Measurements from ENCODE around the gene CGNL1.

GRCh38 chr15:57489122-57489521 lies 112.8 kb downstream of the CGNL1 start:
- no peak for TF ChIP-seq EZH2 (IDR thresholded peaks at IDR 0.05; ENCODE audit: borderline replicate concordance)
- no peak for TF ChIP-seq CTCF (IDR thresholded peaks at IDR 0.05; ENCODE audit: poor library complexity)

All from hepatocyte (in vitro differentiated cells).